ENCODE measurements around the gene C5AR1.
A peak's percentile ranks its signal among the peaks of the same experiment; 100 is the strongest.
"Not testable (repeated sequence)": the region's sequence is repeated elsewhere in the genome, so short reads cannot be mapped to it uniquely, and the experiment has no call there.

C5AR1 gene

GRCh38 chr19:47365455-47365854 lies 55.8 kb downstream of the C5AR1 start:
- not testable (repeated sequence) for DNase-seq (ENCODE audit: low read depth)

DNA sequence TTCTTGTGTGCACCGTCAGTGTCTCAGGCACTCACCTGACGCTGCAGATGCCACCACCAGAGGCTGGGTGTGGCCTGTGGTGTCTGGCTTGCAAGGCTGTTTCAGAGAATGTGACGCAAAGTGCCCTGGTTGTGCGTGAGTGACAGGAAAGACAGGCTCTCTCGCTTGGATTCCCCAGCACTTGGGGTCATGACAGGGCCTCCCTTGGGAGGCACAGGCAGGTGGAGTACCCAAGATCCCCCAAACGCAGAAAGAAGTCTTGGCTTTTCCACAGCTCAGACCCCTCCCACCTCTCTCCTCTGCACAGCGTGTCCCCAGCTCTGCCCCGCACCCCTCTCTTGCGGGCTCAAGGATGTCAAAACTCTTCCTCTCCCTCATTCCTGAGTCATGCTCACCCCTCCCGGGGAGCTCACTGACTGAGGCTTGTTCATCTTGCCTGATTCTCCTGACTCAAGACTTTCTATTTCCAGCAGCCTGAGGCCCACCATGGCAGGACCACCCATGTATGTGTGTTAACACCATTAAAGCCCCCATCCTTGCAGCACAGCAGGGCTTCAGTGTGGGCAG lies 60.5 kb downstream of the C5AR1 start:
- peak; percentile 90 for DNase-seq (ENCODE audit: low read depth)

GRCh38 chr19:47371261-47371660 lies 61.6 kb downstream of the C5AR1 start:
- DNase-seq (ENCODE audit: low read depth): no peak
